Uterine smooth muscle cell (primary cell): ENCODE results near the gene NPC1. TPM values are rescaled to one million over a fixed set of nuclear protein-coding genes. Genes with fewer than 3 reads are reported as not detected.

Source experiments
- total RNA-seq: library from RNA; depleted of rRNA; stranded (reverse); fragments of >200 nt; gene quantifications from 2 replicates; pipeline ENCODE4 v1.2.3, GENCODE V29; 2014

NPC1 gene
- total RNA-seq, result 117 and 325 TPM in 2 replicates

GRCh38 chr18:23586249-23587196, at the start of gene NPC1:
NPC1 (minus strand) TSS chr18:23586506; CDS start chr18:23586343, 163 bp downstream.

DNA sequence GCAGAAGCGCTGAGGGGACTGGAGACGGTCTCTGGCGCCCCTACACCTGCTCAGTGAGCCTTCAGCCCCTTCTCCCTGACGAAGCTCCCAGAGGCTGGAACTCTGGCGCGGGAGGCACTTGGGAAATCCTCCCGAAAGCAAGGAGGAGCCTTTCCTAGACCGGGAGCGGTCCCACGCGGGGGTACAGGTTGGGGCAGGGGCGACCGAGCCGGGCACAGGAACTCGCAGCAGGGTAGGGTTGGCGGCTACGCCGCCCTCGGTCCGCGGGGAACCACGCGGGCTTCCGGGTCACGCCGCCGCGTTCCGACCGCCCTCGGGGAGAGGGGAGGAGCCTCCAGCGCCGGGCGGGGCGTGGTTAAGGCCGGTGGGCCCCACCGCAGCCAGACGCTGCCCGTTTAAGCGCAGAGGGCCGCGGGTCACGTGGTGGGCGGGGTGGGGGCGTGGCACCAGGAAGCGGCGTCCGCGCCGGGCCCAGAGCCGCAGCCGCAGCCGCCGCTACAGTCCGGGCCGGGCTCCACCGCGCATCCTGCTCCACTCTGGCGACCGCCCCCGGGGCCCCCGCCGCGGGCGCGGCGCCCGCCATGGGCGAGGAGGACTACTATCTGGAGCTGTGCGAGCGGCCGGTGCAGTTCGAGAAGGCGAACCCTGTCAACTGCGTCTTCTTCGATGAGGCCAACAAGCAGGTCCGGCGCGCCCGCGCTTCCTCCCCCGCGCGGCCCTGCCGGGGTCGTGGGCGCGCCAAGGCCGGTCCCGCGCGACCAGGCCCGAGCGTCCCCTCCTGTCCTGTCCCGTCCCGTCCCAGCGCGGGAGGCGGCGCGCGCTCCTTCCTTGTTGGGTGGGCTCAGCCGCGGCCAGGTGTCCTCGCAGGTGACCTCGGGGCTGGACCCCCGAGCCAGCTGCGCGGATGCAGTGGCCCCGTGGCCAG, 83.0 kb downstream of the NPC1 start, which contains the start of gene RMC1:
TSS of gene RMC1 (plus strand) at position 474 of the 925 bp plus-strand sequence. CDS start at position 582, 108 bp downstream.

Other genes starting within 250 kb of the NPC1 start
- gene RIOK3, start 133.2 kb downstream of the NPC1 start, total RNA-seq, result 52.2 and 56.6 TPM in 2 replicates
- gene RMC1, start 83.0 kb downstream of the NPC1 start, total RNA-seq, result 34.0 and 37.8 TPM in 2 replicates
- 2.3 and 6.1 TPM in 2 replicates for gene ANKRD29, start 76.4 kb upstream of the NPC1 start, total RNA-seq
- gene LAMA3, start 102.9 kb upstream of the NPC1 start, total RNA-seq, result 5.1 and 30.5 TPM in 2 replicates